HG03280 (cell line): Measurements from ENCODE around the gene ZNF532.

Experiments
- ATAC-seq: cut with Tn5 transposase; IDR thresholded peaks from one replicate; pipeline ENCODE4 v1.9.1; 2021; ENCODE audit warnings: mild to moderate bottlenecking, moderate library complexity; ENCODE audit not compliant: unreplicated experiment

ZNF532 gene

GRCh38 chr18:59029663-59030429, 165.2 kb downstream of the ZNF532 start:
- no peak for ATAC-seq

- no peak for ATAC-seq
Measured at GRCh38 chr18:59032308-59032707, 167.6 kb downstream of the ZNF532 start.

GRCh38 chr18:59033359-59033758, 168.7 kb downstream of the ZNF532 start:
- no peak for ATAC-seq

GRCh38 chr18:59033974-59034373, 169.3 kb downstream of the ZNF532 start:
- no peak for ATAC-seq

- ATAC-seq: no peak
Measured at GRCh38 chr18:59035591-59035990, 170.9 kb downstream of the ZNF532 start.
